ENCODE data around the gene KLF12. TPM values are rescaled to one million over a fixed set of nuclear protein-coding genes. Genes with fewer than 3 reads are reported as not detected.

The KLF12 gene
- total RNA-seq, 4 donors from 2014 or later, result 2.3 to 57.7 (median 13.2) TPM

GRCh38 chr13:74090869-74091605 lies 43.2 kb downstream of the KLF12 start:
- no peaks in the 10 kb centered on the region for H3K36me3 ChIP-seq
- H3K27me3 ChIP-seq, result no peaks in the 10 kb centered on the region
- TF ChIP-seq POLR2A (IDR thresholded peaks at IDR 0.05), result no peak
- TF ChIP-seq CTCF (IDR thresholded peaks at IDR 0.05), result no peak
- DNase-seq, result no peak
- H3K27ac ChIP-seq, result no peak overlapping the region
- H3K4me3 ChIP-seq, result no peak overlapping the region
- H3K4me1 ChIP-seq, result no peaks in the 10 kb centered on the region
- intact Hi-C loops (cut with DNase I; ENCODE audit: low total_unique reads), result no loop called here
- H3K9me3 ChIP-seq, result no peaks in the 10 kb centered on the region

- H3K27ac ChIP-seq, result no peak overlapping the region
- intact Hi-C loops (cut with DNase I; ENCODE audit: low total_unique reads), result no loop called here
- DNase-seq, result no peak
- no peak for TF ChIP-seq CTCF (IDR thresholded peaks at IDR 0.05)
- no peak for TF ChIP-seq POLR2A (IDR thresholded peaks at IDR 0.05)
- no peaks in the 10 kb centered on the region for H3K4me1 ChIP-seq
- no peaks in the 10 kb centered on the region for H3K27me3 ChIP-seq
- H3K9me3 ChIP-seq, result no peaks in the 10 kb centered on the region
- no peaks in the 10 kb centered on the region for H3K36me3 ChIP-seq
- no peak overlapping the region for H3K4me3 ChIP-seq
Measured at GRCh38 chr13:74090397-74090796, 43.8 kb downstream of the KLF12 start.

GRCh38 chr13:74087357-74087756 lies 46.8 kb downstream of the KLF12 start:
- Histone ChIP-seq H3K27ac (no peak overlapping the region), H3K36me3 (no peaks in the 10 kb centered on the region), H3K4me1 (no peaks in the 10 kb centered on the region), H3K4me3 (no peak overlapping the region), H3K27me3 (no peaks in the 10 kb centered on the region), H3K9me3 (no peaks in the 10 kb centered on the region)
- intact Hi-C loops (cut with DNase I; ENCODE audit: low total_unique reads), result no loop called here
- DNase-seq, result no peak
- TF ChIP-seq POLR2A (IDR thresholded peaks at IDR 0.05) (no peak), CTCF (IDR thresholded peaks at IDR 0.05) (no peak)
